ENCODE data around the gene CHCHD10. TPM values are rescaled to one million over a fixed set of nuclear protein-coding genes. Genes with fewer than 3 reads are reported as not detected.

The CHCHD10 gene
- total RNA-seq, 6 experiments from 2014 or later, result 89.3 to 117 (median 106) TPM

- Mint-ChIP-seq H3K9me3 (no peaks in the 10 kb centered on the region), H3K27me3 (ENCODE audit: insufficient read depth) (peaks cover 4% of the 10 kb centered on the region; the same call in 1 of the 2 replicates), H3K4me3 (no peak overlapping the region), H3K4me1 (ENCODE audit: low read depth) (peaks cover 19% of the 10 kb centered on the region), H3K36me3 (ENCODE audit: low read depth) (no peaks in the 10 kb centered on the region), H3K27ac (no peak overlapping the region)
- no peak for TF ChIP-seq CTCF (IDR thresholded peaks at IDR 0.05)
- DNase-seq, result no peak
These were observed 6.5 kb upstream of the CHCHD10 start for GRCh38 chr22:23774114-23774921.

- Mint-ChIP-seq H3K4me1 (ENCODE audit: low read depth) (peaks cover 19% of the 10 kb centered on the region), H3K27ac (no peak overlapping the region), H3K36me3 (ENCODE audit: low read depth) (no peaks in the 10 kb centered on the region), H3K27me3 (ENCODE audit: insufficient read depth) (peaks cover 4% of the 10 kb centered on the region; the same call in 1 of the 2 replicates), H3K4me3 (peak overlapping the region; percentile 79), H3K9me3 (no peaks in the 10 kb centered on the region)
- DNase-seq, result no peak
- TF ChIP-seq CTCF (IDR thresholded peaks at IDR 0.05), result no peak
These were observed 5.8 kb upstream of the CHCHD10 start for GRCh38 chr22:23773483-23774113.

GRCh38 chr22:23772649-23773473 is 5.1 kb upstream of the CHCHD10 start, which contains the start of gene MMP11:
Gene MMP11, plus strand, starts transcription at chr22:23772849. Its CDS starts 22 bp downstream, at chr22:23772871.
- peak; percentile 34 for TF ChIP-seq CTCF (IDR thresholded peaks at IDR 0.05)
- H3K27me3 Mint-ChIP-seq (ENCODE audit: insufficient read depth), result peaks cover 2% of the 10 kb centered on the region; the same call in 1 of the 2 replicates
- peaks cover 19% of the 10 kb centered on the region for H3K4me1 Mint-ChIP-seq (ENCODE audit: low read depth)
- no peaks in the 10 kb centered on the region for H3K9me3 Mint-ChIP-seq
- no peak for DNase-seq
- peak within 1 kb of the TSS; percentile 79 for H3K4me3 Mint-ChIP-seq
- H3K27ac Mint-ChIP-seq, result no peak within 1 kb of the TSS
- no peaks in the 10 kb centered on the region for H3K36me3 Mint-ChIP-seq (ENCODE audit: low read depth)

GRCh38 chr22:23772315-23772648 is 4.5 kb upstream of the CHCHD10 start:
- Mint-ChIP-seq H3K4me1 (ENCODE audit: low read depth) (peaks cover 19% of the 10 kb centered on the region), H3K9me3 (no peaks in the 10 kb centered on the region), H3K36me3 (ENCODE audit: low read depth) (no peaks in the 10 kb centered on the region), H3K4me3 (peak overlapping the region; percentile 69), H3K27ac (no peak overlapping the region), H3K27me3 (ENCODE audit: insufficient read depth) (peaks cover 2% of the 10 kb centered on the region; the same call in 1 of the 2 replicates)
- TF ChIP-seq CTCF (IDR thresholded peaks at IDR 0.05), result no peak
- no peak for DNase-seq

- DNase-seq, result no peak
- no peak for TF ChIP-seq CTCF (IDR thresholded peaks at IDR 0.05)
- no peaks in the 10 kb centered on the region for H3K9me3 Mint-ChIP-seq
- H3K36me3 Mint-ChIP-seq (ENCODE audit: low read depth), result no peaks in the 10 kb centered on the region; the same call in 1 of the 2 replicates
- peaks cover 2% of the 10 kb centered on the region for H3K27me3 Mint-ChIP-seq (ENCODE audit: insufficient read depth)
- no peak overlapping the region for H3K4me3 Mint-ChIP-seq
- H3K4me1 Mint-ChIP-seq (ENCODE audit: low read depth), result peaks cover 17% of the 10 kb centered on the region
- no peak overlapping the region for H3K27ac Mint-ChIP-seq
These were observed 1.7 kb upstream of the CHCHD10 start for GRCh38 chr22:23769321-23769965.
